SIG-M5 treated with dmso at 0.1 percent for 504 hours (cell line): ENCODE results near the gene SULT1C3.

Source experiments
- DNase-seq: peaks from one replicate; lab custom pipeline; 2025; ENCODE audit not compliant: unreplicated experiment; lab: John Stamatoyannopoulos, UW

SULT1C3 gene

GRCh38 chr2:108301558-108301957, 61.8 kb downstream of the SULT1C3 start:
- no peak for DNase-seq

GRCh38 chr2:108304975-108305374, 65.2 kb downstream of the SULT1C3 start:
- no peak for DNase-seq

- DNase-seq, result no peak
These were observed 66.1 kb downstream of the SULT1C3 start for GRCh38 chr2:108305901-108306300.

- no peak for DNase-seq
These were observed 70.1 kb downstream of the SULT1C3 start for GRCh38 chr2:108309903-108310302.
